GM21423 (cell line): ENCODE results near the gene TRIM15.
"Not testable (repeated sequence)": the region's sequence is repeated elsewhere in the genome, so short reads cannot be mapped to it uniquely, and the experiment has no call there.

ENCODE experiments used
- ATAC-seq: cut with Tn5 transposase; IDR thresholded peaks from one replicate; pipeline ENCODE4 v1.9.1; 2021; ENCODE audit warnings: mild to moderate bottlenecking, moderate library complexity; ENCODE audit not compliant: unreplicated experiment

TRIM15 gene

GRCh38 chr6:30160785-30161531 lies 2.4 kb upstream of the TRIM15 start, which contains the start of gene TRIM10:
TRIM10 (minus strand) TSS chr6:30161211; CDS start chr6:30160858, 353 bp downstream.
- ATAC-seq: no peak

- no peak for ATAC-seq
Measured at GRCh38 chr6:30162265-30163089, 869 bp upstream of the TRIM15 start.

- no peak for ATAC-seq
Measured at GRCh38 chr6:30163918-30164654, 740 bp downstream of the TRIM15 start.

GRCh38 chr6:30164714-30165113 lies 1.4 kb downstream of the TRIM15 start:
- no peak for ATAC-seq

- ATAC-seq: not testable (repeated sequence)
Measured at GRCh38 chr6:30165238-30165637, 1.9 kb downstream of the TRIM15 start.

- no peak for ATAC-seq
Measured at GRCh38 chr6:30167101-30167500, 3.8 kb downstream of the TRIM15 start.

- ATAC-seq: no peak
Measured at GRCh38 chr6:30168741-30169140, 5.4 kb downstream of the TRIM15 start.

GRCh38 chr6:30169658-30170614 lies 6.6 kb downstream of the TRIM15 start:
- no peak for ATAC-seq

- ATAC-seq: no peak
Measured at GRCh38 chr6:30171677-30172471, 8.5 kb downstream of the TRIM15 start.

- ATAC-seq: no peak
Measured at GRCh38 chr6:30172681-30173080, 9.3 kb downstream of the TRIM15 start.

- no peak for ATAC-seq
Measured at GRCh38 chr6:30175765-30176164, 12.4 kb downstream of the TRIM15 start.

GRCh38 chr6:30178837-30179236 lies 15.5 kb downstream of the TRIM15 start:
- ATAC-seq: no peak

- no peak for ATAC-seq
Measured at GRCh38 chr6:30180145-30180544, 16.8 kb downstream of the TRIM15 start.

- ATAC-seq: no peak
Measured at GRCh38 chr6:30184417-30185031, 21.2 kb downstream of the TRIM15 start.

GRCh38 chr6:30185846-30186484 lies 22.6 kb downstream of the TRIM15 start:
- ATAC-seq: no peak

- ATAC-seq: no peak
Measured at GRCh38 chr6:30188541-30188940, 25.2 kb downstream of the TRIM15 start.

- ATAC-seq: no peak
Measured at GRCh38 chr6:30192076-30192475, 28.7 kb downstream of the TRIM15 start.
